Lung (tissue), 12 donors: ENCODE measurements around the gene SMAD1. TPM values are rescaled to one million over a fixed set of nuclear protein-coding genes. Genes with fewer than 3 reads are reported as not detected.

Experiments used
- ATAC-seq: fragments of 200-7000 bp; cut with Tn5 transposase; one replicate; pipeline ENCODE4 v1.9.1; 2020; ENCODE audit warnings: moderate number of reproducible peaks; ENCODE audit not compliant: insufficient read depth, low FRiP score
- DNase-seq, 3 donors: peaks; one replicate each; pipeline ENCODE4 v3.0.0-alpha.2; 2013 to 2017
- H3K27ac ChIP-seq, 2 donors: one replicate each; pipeline ENCODE4 v1.5.1; 2013; ENCODE audit warnings: mild to moderate bottlenecking in 2 of 2, moderate library complexity in 2 of 2, control low read depth in 1 of 2, inconsistent platforms in 1 of 2, low read depth in 1 of 2, low read length in 1 of 2
- H3K27me3 ChIP-seq, 3 donors: one replicate each; pipeline ENCODE4 v1.5.1; 2013; ENCODE audit warnings: low read length in 2 of 3; ENCODE audit not compliant: control insufficient read depth in 3 of 3, insufficient read depth in 3 of 3
- H3K36me3 ChIP-seq, 4 donors: one replicate each; pipeline ENCODE4 v1.5.1; 2013; ENCODE audit warnings: low read length in 4 of 4, mild to moderate bottlenecking in 1 of 4, moderate library complexity in 1 of 4; ENCODE audit not compliant: control insufficient read depth in 4 of 4, insufficient read depth in 4 of 4
- H3K4me1 ChIP-seq, 5 donors: one replicate each; pipeline ENCODE4 v1.5.1; 2013; ENCODE audit warnings: low read length in 5 of 5, mild to moderate bottlenecking in 2 of 5, moderate library complexity in 1 of 5; ENCODE audit not compliant: control insufficient read depth in 5 of 5, insufficient read depth in 5 of 5
- H3K4me3 ChIP-seq: one replicate; pipeline ENCODE4 v1.5.1; 2013; ENCODE audit warnings: mild to moderate bottlenecking, control low read depth, moderate library complexity
- H3K9ac ChIP-seq, 2 donors: one replicate each; pipeline ENCODE4 v1.5.1; 2013; ENCODE audit warnings: low read length in 2 of 2, control low read depth in 1 of 2; ENCODE audit not compliant: insufficient read depth in 1 of 2
- H3K9me3 ChIP-seq, 4 donors: one replicate each; pipeline ENCODE4 v1.5.1; 2013; ENCODE audit warnings: low read length in 3 of 4, mild to moderate bottlenecking in 1 of 4, moderate library complexity in 1 of 4; ENCODE audit not compliant: control insufficient read depth in 4 of 4, insufficient read depth in 3 of 4
- CTCF ChIP-seq: IDR thresholded peaks from 2 replicates; pipeline ENCODE4 v1.5.1; 2012; ENCODE audit warnings: mild to moderate bottlenecking; ENCODE audit errors: control extremely low read depth, extremely low read depth
- WGBS, 2 donors: extraction: QIAGEN DNeasy Blood & Tissue Kit; methylation state at CpG; one replicate each; pipeline ENCODE4 v1.1.7; 2013; 5-methylcytosine and 5-hydroxymethylcytosine counted together
- polyA plus RNA-seq, 2 donors: library from polyadenylated mRNA; stranded (reverse); fragments of 200-250 nt; gene quantifications; one replicate each; pipeline ENCODE4 v1.2.1, GENCODE V29; 2013
- total RNA-seq, 2 donors: library from RNA; depleted of rRNA in 1 of 2; stranded (reverse); fragments of >200 nt in 1 of 2; gene quantifications; one replicate each; pipeline ENCODE4 v1.2.1, GENCODE V29; 2014 to 2021
- donor health status: control.
- donor health status: control.
- donor health status: Bipolar disorder and iron deficiency.
- donor health status: healthy.
- donor health status: DM: yes; HTN: yes; CAD: no.

The SMAD1 gene
- total and polyA plus RNA-seq, 4 donors = 3.7 to 50.3 (median 19.9) TPM

DNA sequence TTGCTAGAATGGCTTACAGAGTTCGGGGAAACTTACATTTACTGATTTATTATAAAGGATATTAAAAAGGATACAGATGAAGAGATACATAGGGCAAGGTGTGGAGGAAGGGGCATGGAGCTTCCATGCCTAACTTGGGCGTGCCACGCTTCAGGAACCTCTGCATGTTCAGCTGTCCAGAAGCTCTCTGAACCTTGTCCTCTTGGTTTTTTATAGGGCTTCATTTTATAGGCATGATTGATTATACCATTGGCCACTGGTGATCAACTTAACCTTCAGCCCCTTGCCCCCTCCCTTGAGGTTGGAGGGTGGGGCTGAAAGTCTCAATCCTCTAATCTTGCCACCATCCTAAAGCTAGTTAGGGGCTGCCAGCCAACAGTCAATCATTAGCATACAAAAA lies 10.7 kb downstream of the SMAD1 start:
- no peaks in the 10 kb centered on the region for H3K9me3 ChIP-seq
- ATAC-seq (no peak), DNase-seq (no peak)
- WGBS, 2 donors = 97 to 98% methylated on average over 3 of the region's 3 CpGs
- no peaks in the 10 kb centered on the region for H3K36me3 ChIP-seq
- TF ChIP-seq CTCF = no peak
- peaks cover 4 to 19% (median 7%) of the 10 kb centered on the region in 5 donors for H3K4me1 ChIP-seq
- no peaks in the 10 kb centered on the region for H3K27me3 ChIP-seq
- H3K9ac ChIP-seq = no peak overlapping the region
- no peak overlapping the region for H3K27ac ChIP-seq
- H3K4me3 ChIP-seq = no peak overlapping the region

- Histone ChIP-seq H3K36me3 (no peaks in the 10 kb centered on the region), H3K4me1 (peaks cover 4 to 22% (median 7%) of the 10 kb centered on the region in 5 donors), H3K27me3 (no peaks in the 10 kb centered on the region), H3K9ac (peak overlapping the region in 1 of 2 donors; percentile 44), H3K27ac (no peak overlapping the region), H3K4me3 (no peak overlapping the region), H3K9me3 (no peaks in the 10 kb centered on the region)
- 27 to 40% methylated on average over 2 of the region's 2 CpGs for WGBS, 2 donors
- TF ChIP-seq CTCF = no peak
- DNase-seq (peak in 2 of 3 donors; percentile 66 to 86), ATAC-seq (no peak)
These were observed 11.5 kb downstream of the SMAD1 start for GRCh38 chr4:145493166-145493565.

DNA sequence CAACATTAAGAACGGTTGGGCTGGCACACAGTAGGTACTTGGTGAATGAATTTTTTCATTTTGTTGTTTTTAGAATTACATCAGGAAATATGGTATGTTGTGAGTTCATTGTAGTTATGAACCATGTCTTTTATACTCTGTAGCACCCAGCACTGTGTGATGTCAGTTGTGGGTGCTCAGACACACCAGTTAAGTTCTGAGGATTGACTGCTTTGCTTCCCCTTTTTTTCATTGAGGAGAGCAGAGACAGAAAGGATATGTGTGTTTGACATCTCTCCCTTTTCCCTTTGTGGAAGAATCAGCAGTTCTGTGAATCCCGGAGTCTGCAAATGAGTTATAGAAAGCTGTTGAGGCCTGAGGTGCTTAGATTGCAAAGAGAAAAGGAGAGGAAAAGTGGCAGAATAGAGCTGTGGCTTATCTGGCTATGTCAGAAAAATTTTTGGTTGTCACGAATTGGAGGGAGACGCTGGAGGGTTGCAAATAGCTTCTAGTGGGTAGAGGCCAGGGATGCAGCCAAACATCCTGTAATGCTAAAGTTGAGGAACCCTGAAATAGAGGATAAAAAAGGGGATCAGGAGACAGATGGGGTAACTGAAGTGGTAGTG lies 13.1 kb downstream of the SMAD1 start:
- peaks cover 6 to 16% (median 7%) of the 10 kb centered on the region in 5 donors for H3K4me1 ChIP-seq
- H3K4me3 ChIP-seq = no peak overlapping the region
- TF ChIP-seq CTCF = no peak
- DNase-seq (no peak), ATAC-seq (no peak)
- 57 to 67% methylated on average over 4 of the region's 4 CpGs for WGBS, 2 donors
- peak overlapping the region in 1 of 2 donors; percentile 0 for H3K9ac ChIP-seq
- no peaks in the 10 kb centered on the region for H3K36me3 ChIP-seq
- no peak overlapping the region for H3K27ac ChIP-seq
- no peaks in the 10 kb centered on the region for H3K9me3 ChIP-seq
- no peaks in the 10 kb centered on the region for H3K27me3 ChIP-seq

DNA sequence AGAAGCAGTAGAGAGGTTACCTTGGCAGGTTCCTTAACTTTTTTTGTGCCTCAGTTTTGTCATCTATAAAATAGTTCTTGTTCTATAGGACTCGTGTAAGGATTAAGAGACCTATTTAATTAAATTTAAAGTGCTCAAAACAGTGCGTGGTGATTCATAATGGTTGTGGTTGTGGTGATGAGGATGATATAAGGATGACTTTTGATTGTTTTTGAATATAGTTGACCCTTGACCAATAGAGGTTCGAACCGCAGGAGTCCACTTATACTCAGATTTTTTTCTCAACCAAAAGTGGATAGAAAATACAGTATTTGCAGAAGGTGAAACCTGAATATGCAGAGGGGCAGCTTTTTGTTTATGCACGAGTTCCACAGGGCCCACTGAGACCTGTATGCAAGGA lies 14.6 kb downstream of the SMAD1 start:
- H3K9ac ChIP-seq = no peak overlapping the region
- H3K9me3 ChIP-seq = no peaks in the 10 kb centered on the region
- no peak overlapping the region for H3K4me3 ChIP-seq
- peaks cover 6 to 16% (median 7%) of the 10 kb centered on the region in 5 donors for H3K4me1 ChIP-seq
- ATAC-seq = no peak
- WGBS, 2 donors = 94 to 95% methylated on average over 5 of the region's 5 CpGs
- H3K36me3 ChIP-seq = no peaks in the 10 kb centered on the region
- DNase-seq = no peak
- H3K27me3 ChIP-seq = no peaks in the 10 kb centered on the region
- no peak overlapping the region for H3K27ac ChIP-seq
- no peak for TF ChIP-seq CTCF
